Spleen (tissue), 11 donors: ENCODE data around the gene PLBD2. TPM values are rescaled to one million over a fixed set of nuclear protein-coding genes. Genes with fewer than 3 reads are reported as not detected.

Source experiments
- DNase-seq: peaks from one replicate; pipeline ENCODE4 v3.0.0-alpha.2; 2020
- H3K27ac ChIP-seq, 8 donors: fragments of 200-600 bp; sonication (generic) in 7 of 8; 1 replicate in 4 of 8; 2 replicates in 4 of 8; pipeline versions ENCODE4 v1.5.0 to v1.8.0; 2016 to 2021; ENCODE audit warnings: inconsistent platforms in 4 of 8, mild to moderate bottlenecking in 4 of 8, moderate library complexity in 1 of 8
- H3K27me3 ChIP-seq, 7 donors: fragments of 200-600 bp; sonication (generic) in 6 of 7; replicated peaks in 1 of 7; 1 replicate in 4 of 7; 2 replicates in 3 of 7; pipeline versions ENCODE4 v1.5.0 to v1.8.0; 2016 to 2021; ENCODE audit warnings: inconsistent platforms in 3 of 7, mild to moderate bottlenecking in 1 of 7
- H3K36me3 ChIP-seq, 6 donors: fragments of 200-600 bp; sonication (generic) in 5 of 6; 1 replicate in 4 of 6; 2 replicates in 2 of 6; pipeline versions ENCODE4 v1.5.0 to v1.8.0; 2016 to 2021; ENCODE audit warnings: inconsistent platforms in 2 of 6
- H3K4me1 ChIP-seq, 6 donors: fragments of 200-600 bp; sonication (generic) in 5 of 6; 1 replicate in 3 of 6; 2 replicates in 3 of 6; pipeline versions ENCODE4 v1.5.0 to v1.8.0; 2016 to 2021; ENCODE audit warnings: inconsistent platforms in 3 of 6
- H3K4me3 ChIP-seq, 8 donors: fragments of 200-600 bp; sonication (generic) in 7 of 8; 1 replicate in 4 of 8; 2 replicates in 4 of 8; pipeline versions ENCODE4 v1.5.0 to v1.8.0; 2016 to 2021; ENCODE audit warnings: inconsistent platforms in 4 of 8, mild to moderate bottlenecking in 4 of 8, moderate library complexity in 2 of 8
- H3K9me3 ChIP-seq, 8 donors: fragments of 200-600 bp; sonication (generic) in 7 of 8; 1 replicate in 4 of 8; 2 replicates in 4 of 8; pipeline versions ENCODE4 v1.5.0 to v1.8.0; 2016 to 2021; ENCODE audit warnings: inconsistent platforms in 4 of 8
- POLR2A ChIP-seq, 3 donors: fragments of 450-650 bp; IDR thresholded peaks; one replicate each; pipeline ENCODE4 v1.5.1; 2017; ENCODE audit warnings: antibody characterized with exemption in 3 of 3, mild to moderate bottlenecking in 1 of 3
- POLR2AphosphoS5 ChIP-seq, 3 donors: sonication (generic); formaldehyde crosslinking; IDR thresholded peaks; one replicate each; pipeline ENCODE4 v1.5.1; 2017; ENCODE audit warnings: antibody characterized with exemption in 3 of 3
- WGBS, 5 donors: extraction: QIAGEN DNeasy Blood & Tissue Kit in 3 of 5; methylation state at CpG; one replicate each; pipeline versions ENCODE4 v1.1.5 to v1.1.7; 2013 to 2018; 5-methylcytosine and 5-hydroxymethylcytosine counted together
- intact Hi-C: fragments of 100-400 bp; cut with DNase I; formaldehyde crosslinking; loops from one replicate; pipeline ENCODE4 v1.15.0; 2023; ENCODE audit warnings: low total_unique reads
- polyA plus RNA-seq, 3 donors: library from polyadenylated mRNA; stranded (reverse); fragments of 200-250 nt; gene quantifications; one replicate each; pipeline ENCODE4 v1.2.1, GENCODE V29; 2013
- total RNA-seq, 7 donors: library from RNA; depleted of rRNA in 3 of 7; stranded (reverse); fragments of >200 nt in 3 of 7; fragmentation: NEBNext Ultra II Directional in 4 of 7; extraction: Animal tissue kit (Norgen Biotek cat#: 25700) in 4 of 7; gene quantifications; one replicate each; pipeline versions ENCODE4 v1.1.0 to v1.2.1, GENCODE V29; 2016 to 2021
- TF ChIP-seq, protein P1 (sequence below), 11 experiments: fragments of 200-600 bp in 7 of 11; fragments of 450-650 bp in 4 of 11; sonication (generic) in 4 of 11; IDR thresholded peaks in 8 of 11; conservative IDR thresholded peaks in 3 of 11; 1 replicate in 7 of 11; 2 replicates in 4 of 11; pipeline versions ENCODE4 v1.4.0 to v1.8.0; 2016 to 2021; ENCODE audit warnings: antibody characterized with exemption in 11 of 11, inconsistent platforms in 4 of 11, mild to moderate bottlenecking in 1 of 11
- donor health status: healthy with polysubstance abuse.
- donor health status: DM: no; HTN: no; CAD: no; lungs with moderate emphysema.
- donor health status: DM: no; HTN: no; CAD: no.
- donor health status: Bipolar disorder and iron deficiency.
- donor health status: healthy.
- donor health status: DM: no; HTN: no; CAD: no.
- donor health status: DM: yes; HTN: yes; CAD: no.

Gene PLBD2
- total and polyA plus RNA-seq, 10 donors: 4.2 to 38.8 (median 29.2) TPM

- intact Hi-C loops: no loop called here
- no peaks in the 10 kb centered on the region for H3K36me3 ChIP-seq
- no peak overlapping the region for H3K4me3 ChIP-seq
- no peak for DNase-seq
- H3K9me3 ChIP-seq: peaks cover 0 to 1% (median 0%) of the 10 kb centered on the region in 8 donors
- WGBS, 5 donors: 73 to 88% (median 78%) methylated on average over 7 of the region's 7 CpGs
- TF ChIP-seq POLR2AphosphoS5 (IDR thresholded peaks at IDR 0.05): no peak
- no peak for TF ChIP-seq POLR2A (IDR thresholded peaks at IDR 0.05)
- TF ChIP-seq, protein P1, sequence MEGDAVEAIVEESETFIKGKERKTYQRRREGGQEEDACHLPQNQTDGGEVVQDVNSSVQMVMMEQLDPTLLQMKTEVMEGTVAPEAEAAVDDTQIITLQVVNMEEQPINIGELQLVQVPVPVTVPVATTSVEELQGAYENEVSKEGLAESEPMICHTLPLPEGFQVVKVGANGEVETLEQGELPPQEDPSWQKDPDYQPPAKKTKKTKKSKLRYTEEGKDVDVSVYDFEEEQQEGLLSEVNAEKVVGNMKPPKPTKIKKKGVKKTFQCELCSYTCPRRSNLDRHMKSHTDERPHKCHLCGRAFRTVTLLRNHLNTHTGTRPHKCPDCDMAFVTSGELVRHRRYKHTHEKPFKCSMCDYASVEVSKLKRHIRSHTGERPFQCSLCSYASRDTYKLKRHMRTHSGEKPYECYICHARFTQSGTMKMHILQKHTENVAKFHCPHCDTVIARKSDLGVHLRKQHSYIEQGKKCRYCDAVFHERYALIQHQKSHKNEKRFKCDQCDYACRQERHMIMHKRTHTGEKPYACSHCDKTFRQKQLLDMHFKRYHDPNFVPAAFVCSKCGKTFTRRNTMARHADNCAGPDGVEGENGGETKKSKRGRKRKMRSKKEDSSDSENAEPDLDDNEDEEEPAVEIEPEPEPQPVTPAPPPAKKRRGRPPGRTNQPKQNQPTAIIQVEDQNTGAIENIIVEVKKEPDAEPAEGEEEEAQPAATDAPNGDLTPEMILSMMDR (IDR thresholded peaks at IDR 0.05 in 8 of 11, conservative IDR thresholded peaks at IDR 0.05 in 3 of 11): no peak
- no peaks in the 10 kb centered on the region for H3K4me1 ChIP-seq
- peaks cover 0 to 52% (median 0%) of the 10 kb centered on the region in 7 donors for H3K27me3 ChIP-seq
- H3K27ac ChIP-seq: no peak overlapping the region
Observed at GRCh38 chr12:113440336-113440735, 81.9 kb downstream of the PLBD2 start.

Other genes starting within 250 kb of the PLBD2 start
- 1 to 10 TPM in 1 of 7 donors, under 1 TPM in 4, not detected in 2; 0.13 to 1.7 (median 0.57) TPM for gene RASAL1, start 222.8 kb upstream of the PLBD2 start, total RNA-seq
- 1 to 10 TPM in 1 of 3 donors, under 1 TPM in 2; 0.58 to 1.1 (median 0.91) TPM for gene RASAL1, start 222.8 kb upstream of the PLBD2 start, polyA plus RNA-seq
- gene CFAP73, start 208.9 kb upstream of the PLBD2 start, total RNA-seq: not detected
- under 1 TPM; 0.64 to 0.71 (median 0.70) TPM for gene CFAP73, start 208.9 kb upstream of the PLBD2 start, polyA plus RNA-seq
- 10 to 100 TPM; 44.4 to 73.1 (median 59.8) TPM for gene DDX54, start 173.1 kb upstream of the PLBD2 start, total RNA-seq
- 10 to 100 TPM; 47.9 to 80.3 (median 69.9) TPM for gene DDX54, start 173.1 kb upstream of the PLBD2 start, polyA plus RNA-seq
- 10 to 100 TPM; 11.1 to 15.6 (median 11.9) TPM for gene RITA1, start 172.9 kb upstream of the PLBD2 start, total RNA-seq
- 10 to 100 TPM in 2 of 3 donors, 1 to 10 TPM in 1; 9.0 to 15.5 (median 13.0) TPM for gene RITA1, start 172.9 kb upstream of the PLBD2 start, polyA plus RNA-seq
- 10 to 100 TPM; 44.6 to 90.1 (median 51.9) TPM for gene TPCN1, start 137.1 kb upstream of the PLBD2 start, total RNA-seq
- 10 to 100 TPM; 15.5 to 28.9 (median 27.8) TPM for gene TPCN1, start 137.1 kb upstream of the PLBD2 start, polyA plus RNA-seq
- gene SLC8B1, start 23.5 kb upstream of the PLBD2 start, total RNA-seq: 100 to 1,000 TPM in 2 of 7 donors, 10 to 100 TPM in 5; 54.7 to 126 (median 84.4) TPM
- gene SLC8B1, start 23.5 kb upstream of the PLBD2 start, polyA plus RNA-seq: 10 to 100 TPM; 15.0 to 47.1 (median 32.5) TPM
- gene SDS, start 45.3 kb downstream of the PLBD2 start, total RNA-seq: 1 to 10 TPM in 2 of 7 donors, under 1 TPM in 4, not detected in 1; 0.61 to 3.4 (median 0.94) TPM
- gene SDS, start 45.3 kb downstream of the PLBD2 start, polyA plus RNA-seq: 1 to 10 TPM; 1.2 to 3.5 (median 1.7) TPM
- 1 to 10 TPM; 2.0 to 8.4 (median 4.7) TPM for gene SDSL, start 63.8 kb downstream of the PLBD2 start, total RNA-seq
- gene SDSL, start 63.8 kb downstream of the PLBD2 start, polyA plus RNA-seq: 10 to 100 TPM in 1 of 3 donors, 1 to 10 TPM in 2; 5.2 to 12.1 (median 8.9) TPM
- not detected for gene LHX5, start 113.3 kb downstream of the PLBD2 start, total RNA-seq
- gene LHX5, start 113.3 kb downstream of the PLBD2 start, polyA plus RNA-seq: not detected